SK-N-SH (cell line): ENCODE results near the gene AGR3. TPM values are rescaled to one million over a fixed set of nuclear protein-coding genes. Genes with fewer than 3 reads are reported as not detected.

Source experiments
- CTCF ChIA-PET: fragments of 300-600, 350-600 bp; formaldehyde crosslinking; extraction: SDS; loops from one replicate; lab custom pipeline; 2021; lab: Yijun Ruan, JAX
- POLR2A ChIA-PET: fragments of 350-600 bp; sonication (Branson Sonifier 250); formaldehyde crosslinking; extraction: SDS; loops from one replicate; lab custom pipeline; 2020; ENCODE audit warnings: antibody characterized with exemption, inconsistent platforms; lab: Yijun Ruan, JAX
- DNase-seq: peaks from one replicate; pipeline ENCODE4 v3.0.0; 2012
- H2AFZ ChIP-seq: fragments of 200-600 bp; sonication (generic); 2 replicates; pipeline ENCODE4 v1.8.1; 2016; ENCODE audit warnings: antibody characterized with exemption, mild to moderate bottlenecking, low read depth
- H3F3A ChIP-seq: fragments of 200-600 bp; sonication (generic); replicated peaks from 2 replicates; pipeline ENCODE3; 2016; ENCODE audit warnings: antibody characterized with exemption, mild to moderate bottlenecking; ENCODE audit not compliant: insufficient read depth
- H3K27ac ChIP-seq, 2 experiments: fragments of 200-500 bp in 1 of 2; fragments of 200-600 bp in 1 of 2; sonication (Bioruptor generic) in 1 of 2; sonication (generic), shearing (Covaris generic) in 1 of 2; 2 replicates each; pipeline versions ENCODE4 v1.5.1 to v1.6.1; 2014 to 2016; ENCODE audit warnings: low read depth in 2 of 2, inconsistent platforms in 1 of 2, low read length in 1 of 2, mild to moderate bottlenecking in 1 of 2, mixed read lengths in 1 of 2
- H3K27me3 ChIP-seq: fragments of 200-600 bp; sonication (generic), shearing (Covaris generic); 2 replicates; pipeline ENCODE4 v1.6.1; 2016; ENCODE audit warnings: mixed run types; ENCODE audit not compliant: insufficient read depth
- H3K36me3 ChIP-seq, 2 experiments: fragments of 200-500 bp in 1 of 2; fragments of 200-600 bp in 1 of 2; sonication (Bioruptor generic) in 1 of 2; sonication (generic) in 1 of 2; replicated peaks in 1 of 2; 2 replicates each; pipeline versions ENCODE3 to v1.5.1; 2014 to 2016; ENCODE audit warnings: low read length in 1 of 2, mild to moderate bottlenecking in 1 of 2; ENCODE audit not compliant: insufficient read depth in 2 of 2, control insufficient read depth in 1 of 2
- H3K4me1 ChIP-seq, 2 experiments: fragments of 200-500 bp in 1 of 2; fragments of 200-600 bp in 1 of 2; sonication (Bioruptor generic) in 1 of 2; sonication (generic), shearing (Covaris generic) in 1 of 2; 2 replicates each; pipeline versions ENCODE4 v1.5.1 to v1.6.1; 2014 to 2016; ENCODE audit warnings: low read depth in 1 of 2, low read length in 1 of 2, mixed run types in 1 of 2; ENCODE audit not compliant: insufficient read depth in 2 of 2, control insufficient read depth in 1 of 2
- H3K4me2 ChIP-seq: fragments of 200-600 bp; sonication (generic), shearing (Covaris generic); 2 replicates; pipeline ENCODE4 v1.6.1; 2017; ENCODE audit warnings: mixed run types
- H3K4me3 ChIP-seq, 2 experiments: fragments of 200-500 bp in 1 of 2; fragments of 200-600 bp in 1 of 2; sonication (Bioruptor generic) in 1 of 2; sonication (generic), shearing (Covaris generic) in 1 of 2; 2 replicates each; pipeline versions ENCODE4 v1.5.1 to v1.8.1; 2014 to 2016; ENCODE audit warnings: low read depth in 2 of 2, inconsistent platforms in 1 of 2, low read length in 1 of 2, mild to moderate bottlenecking in 1 of 2, mixed read lengths in 1 of 2, moderate library complexity in 1 of 2
- H3K79me2 ChIP-seq: fragments of 200-600 bp; sonication (generic); 2 replicates; pipeline ENCODE4 v1.8.1; 2017; ENCODE audit warnings: mild to moderate bottlenecking; ENCODE audit not compliant: insufficient read depth
- H3K9ac ChIP-seq: fragments of 200-600 bp; sonication (generic); 2 replicates; pipeline ENCODE4 v1.6.1; 2017; ENCODE audit warnings: mixed run types
- H3K9me2 ChIP-seq: fragments of 200-600 bp; sonication (generic); 2 replicates; pipeline ENCODE4 v1.6.1; 2017; ENCODE audit warnings: mixed run types
- H3K9me3 ChIP-seq: fragments of 200-600 bp; sonication (generic); 2 replicates; pipeline ENCODE4 v1.6.1; 2017; ENCODE audit warnings: mixed run types, mild to moderate bottlenecking, moderate library complexity
- H4K20me1 ChIP-seq: fragments of 200-600 bp; sonication (generic); 2 replicates; pipeline ENCODE4 v1.6.1; 2017; ENCODE audit warnings: mild to moderate bottlenecking, mixed run types; ENCODE audit not compliant: insufficient read depth
- EZH2phosphoT487 ChIP-seq: fragments of 200-600 bp; sonication (generic); IDR thresholded peaks from 2 replicates; pipeline ENCODE4 v1.6.1; 2017; ENCODE audit warnings: low read depth, mixed run types, mild to moderate bottlenecking, antibody characterized with exemption, moderate library complexity, borderline replicate concordance
- FOXJ3 ChIP-seq: sonication (generic); formaldehyde crosslinking; IDR thresholded peaks from 2 replicates; pipeline ENCODE4 v1.5.1; 2020; ENCODE audit warnings: mild to moderate bottlenecking, missing genetic modification reagents
- FOXM1 ChIP-seq: IDR thresholded peaks from 2 replicates; pipeline ENCODE4 v1.4.0; 2012; ENCODE audit warnings: low read depth, mild to moderate bottlenecking
- MEF2A ChIP-seq: IDR thresholded peaks from 2 replicates; pipeline ENCODE4 v1.4.0; 2012; ENCODE audit warnings: low read depth, borderline replicate concordance
- NRF1 ChIP-seq: IDR thresholded peaks from 2 replicates; pipeline ENCODE4 v1.6.1; 2012; ENCODE audit warnings: low read depth, mild to moderate bottlenecking, low read length
- RAD21 ChIP-seq: IDR thresholded peaks from 2 replicates; pipeline ENCODE4 v1.6.1; 2012; ENCODE audit warnings: mild to moderate bottlenecking, low read length
- RCOR1 ChIP-seq: fragments of 150-350 bp; IDR thresholded peaks from 2 replicates; pipeline ENCODE4 v1.6.1; 2017; ENCODE audit warnings: antibody characterized with exemption, low read length
- SIN3A ChIP-seq: IDR thresholded peaks from 2 replicates; pipeline ENCODE4 v1.6.1; 2012; ENCODE audit warnings: low read depth, mild to moderate bottlenecking, low read length, moderate library complexity, borderline replicate concordance
- TCF12 ChIP-seq: IDR thresholded peaks from 2 replicates; pipeline ENCODE4 v1.4.0; 2012
- TEAD4 ChIP-seq: IDR thresholded peaks from 2 replicates; pipeline ENCODE4 v1.4.0; 2012; ENCODE audit warnings: mild to moderate bottlenecking, borderline replicate concordance; ENCODE audit not compliant: insufficient read depth
- YY1 ChIP-seq: IDR thresholded peaks from 2 replicates; pipeline ENCODE4 v1.4.0; 2012; ENCODE audit warnings: low read depth, mild to moderate bottlenecking
- WGBS: methylation state at CpG from one replicate; pipeline ENCODE4 v1.1.6; 2017; ENCODE audit warnings: low lambda C conversion rate; 5-methylcytosine and 5-hydroxymethylcytosine counted together
- polyA plus RNA-seq, 3 experiments: library from polyadenylated mRNA; depleted of rRNA; stranded (reverse); fragments of >200 nt; gene quantifications; 2 replicates each; pipeline ENCODE4 v1.2.3, GENCODE V29; 2012
- TF ChIP-seq, protein P1 (sequence below): IDR thresholded peaks from 2 replicates; pipeline ENCODE4 v1.6.1; 2012; ENCODE audit warnings: mild to moderate bottlenecking, low read depth, low read length, moderate library complexity
- TF ChIP-seq, protein P2 (sequence below): IDR thresholded peaks from 2 replicates; pipeline ENCODE4; 2012

AGR3 gene
- polyA plus RNA-seq, 1 of the 3 experiments (the other 2 are of a cell fraction), result not detected

DNA sequence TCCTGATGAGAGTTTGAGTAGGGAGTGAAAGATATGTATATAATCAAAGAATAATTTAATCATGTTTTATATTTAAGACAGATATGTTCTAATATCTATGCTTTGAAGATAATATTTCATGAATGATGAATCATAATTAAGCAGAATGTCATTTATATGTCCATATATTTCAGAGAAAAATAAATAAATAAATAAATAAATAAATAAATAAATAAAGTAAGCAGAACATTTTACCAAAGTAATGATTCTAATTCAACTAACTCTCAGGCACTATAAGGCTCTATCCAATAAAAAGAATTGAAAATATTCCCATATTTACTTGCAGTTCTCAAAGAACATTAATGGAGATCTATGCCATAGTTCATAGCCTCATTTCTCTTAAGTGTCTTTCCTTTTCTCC is 36.0 kb downstream of the AGR3 start:
- peaks cover 0 to 4% of the 10 kb centered on the region in 2 experiments; a peak in 1 of 4 replicates for H3K4me1 ChIP-seq
- no peaks in the 10 kb centered on the region for H3K9me2 ChIP-seq
- H4K20me1 ChIP-seq, result no peaks in the 10 kb centered on the region
- no peak for DNase-seq
- H3K9me3 ChIP-seq, result no peaks in the 10 kb centered on the region
- H3K36me3 ChIP-seq, result no peaks in the 10 kb centered on the region
- H3K4me3 ChIP-seq, result no peak overlapping the region
- no peak for TF ChIP-seq RCOR1
- TF ChIP-seq MEF2A, result no peak
- no peak for TF ChIP-seq FOXM1
- no peak for TF ChIP-seq SIN3A
- no peak overlapping the region for H3K4me2 ChIP-seq
- H3F3A ChIP-seq, result no peaks in the 10 kb centered on the region
- no peak overlapping the region for H3K9ac ChIP-seq
- H3K79me2 ChIP-seq, result no peaks in the 10 kb centered on the region
- 0 out of 2 replicates have a peak, but pooled peaks cover 11% of the 10 kb centered on the region for H3K27me3 ChIP-seq
- ChIA-PET CTCF (interaction anchor here (1.7 kb wide), 1 partner anchor 72 kb away, joined by 3 read pairs; no protein-coding TSS in a partner anchor), POLR2A (no interaction called here)
- H3K27ac ChIP-seq, result no peak overlapping the region
- no peak overlapping the region for H2AFZ ChIP-seq

DNA sequence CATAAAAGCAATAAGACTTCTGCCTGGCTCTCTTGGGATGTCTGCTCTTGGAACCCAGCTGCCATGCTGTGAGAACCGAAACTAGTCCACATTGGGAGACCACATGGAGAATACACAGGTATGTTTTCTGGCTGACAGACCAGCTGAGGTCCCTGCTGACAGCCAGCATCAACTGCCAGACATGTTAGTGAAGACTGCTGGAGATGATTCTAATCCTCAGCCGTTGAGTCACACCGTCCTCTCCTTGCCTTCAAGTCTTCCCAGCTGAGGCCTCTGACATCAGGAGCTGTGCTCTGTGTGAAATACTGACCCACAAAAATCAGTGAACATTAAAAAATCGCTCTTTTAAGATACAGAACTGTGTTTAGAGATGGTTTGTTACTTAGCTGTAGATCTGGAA is 40.1 kb downstream of the AGR3 start:
- H3K9me2 ChIP-seq, result no peaks in the 10 kb centered on the region
- no peak overlapping the region for H3K4me3 ChIP-seq
- CTCF ChIA-PET, result interaction anchor here (1.0 to 1.2 kb wide), 2 partner anchors 41 to 56 kb away, joined by 3 to 4 read pairs; no protein-coding TSS in a partner anchor
- H2AFZ ChIP-seq, result 0 out of 2 replicates have a peak overlapping the region, but pooled peaks have one; percentile 14
- no peaks in the 10 kb centered on the region for H3F3A ChIP-seq
- H3K9me3 ChIP-seq, result no peaks in the 10 kb centered on the region
- H3K9ac ChIP-seq, result no peak overlapping the region
- H3K27me3 ChIP-seq, result no peaks in the 10 kb centered on the region
- H3K4me1 ChIP-seq, result no peaks in the 10 kb centered on the region; a peak in 1 of 4 replicates
- no peaks in the 10 kb centered on the region for H4K20me1 ChIP-seq
- no peaks in the 10 kb centered on the region for H3K36me3 ChIP-seq
- no peak for TF ChIP-seq EZH2phosphoT487
- TF ChIP-seq NRF1, result no peak
- no peak for TF ChIP-seq RCOR1
- no peak for TF ChIP-seq YY1
- TF ChIP-seq FOXJ3 (CRISPR knock-in tag), result no peak
- TF ChIP-seq, protein P1, sequence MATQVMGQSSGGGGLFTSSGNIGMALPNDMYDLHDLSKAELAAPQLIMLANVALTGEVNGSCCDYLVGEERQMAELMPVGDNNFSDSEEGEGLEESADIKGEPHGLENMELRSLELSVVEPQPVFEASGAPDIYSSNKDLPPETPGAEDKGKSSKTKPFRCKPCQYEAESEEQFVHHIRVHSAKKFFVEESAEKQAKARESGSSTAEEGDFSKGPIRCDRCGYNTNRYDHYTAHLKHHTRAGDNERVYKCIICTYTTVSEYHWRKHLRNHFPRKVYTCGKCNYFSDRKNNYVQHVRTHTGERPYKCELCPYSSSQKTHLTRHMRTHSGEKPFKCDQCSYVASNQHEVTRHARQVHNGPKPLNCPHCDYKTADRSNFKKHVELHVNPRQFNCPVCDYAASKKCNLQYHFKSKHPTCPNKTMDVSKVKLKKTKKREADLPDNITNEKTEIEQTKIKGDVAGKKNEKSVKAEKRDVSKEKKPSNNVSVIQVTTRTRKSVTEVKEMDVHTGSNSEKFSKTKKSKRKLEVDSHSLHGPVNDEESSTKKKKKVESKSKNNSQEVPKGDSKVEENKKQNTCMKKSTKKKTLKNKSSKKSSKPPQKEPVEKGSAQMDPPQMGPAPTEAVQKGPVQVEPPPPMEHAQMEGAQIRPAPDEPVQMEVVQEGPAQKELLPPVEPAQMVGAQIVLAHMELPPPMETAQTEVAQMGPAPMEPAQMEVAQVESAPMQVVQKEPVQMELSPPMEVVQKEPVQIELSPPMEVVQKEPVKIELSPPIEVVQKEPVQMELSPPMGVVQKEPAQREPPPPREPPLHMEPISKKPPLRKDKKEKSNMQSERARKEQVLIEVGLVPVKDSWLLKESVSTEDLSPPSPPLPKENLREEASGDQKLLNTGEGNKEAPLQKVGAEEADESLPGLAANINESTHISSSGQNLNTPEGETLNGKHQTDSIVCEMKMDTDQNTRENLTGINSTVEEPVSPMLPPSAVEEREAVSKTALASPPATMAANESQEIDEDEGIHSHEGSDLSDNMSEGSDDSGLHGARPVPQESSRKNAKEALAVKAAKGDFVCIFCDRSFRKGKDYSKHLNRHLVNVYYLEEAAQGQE, result no peak
- TF ChIP-seq, protein P2, sequence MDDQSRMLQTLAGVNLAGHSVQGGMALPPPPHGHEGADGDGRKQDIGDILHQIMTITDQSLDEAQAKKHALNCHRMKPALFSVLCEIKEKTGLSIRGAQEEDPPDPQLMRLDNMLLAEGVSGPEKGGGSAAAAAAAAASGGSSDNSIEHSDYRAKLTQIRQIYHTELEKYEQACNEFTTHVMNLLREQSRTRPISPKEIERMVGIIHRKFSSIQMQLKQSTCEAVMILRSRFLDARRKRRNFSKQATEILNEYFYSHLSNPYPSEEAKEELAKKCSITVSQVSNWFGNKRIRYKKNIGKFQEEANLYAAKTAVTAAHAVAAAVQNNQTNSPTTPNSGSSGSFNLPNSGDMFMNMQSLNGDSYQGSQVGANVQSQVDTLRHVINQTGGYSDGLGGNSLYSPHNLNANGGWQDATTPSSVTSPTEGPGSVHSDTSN, result no peak
- TF ChIP-seq TEAD4, result no peak
- no peak for TF ChIP-seq RAD21
- no peak for TF ChIP-seq TCF12
- H3K4me2 ChIP-seq, result no peak overlapping the region
- H3K27ac ChIP-seq, result no peak overlapping the region
- POLR2A ChIA-PET, result no interaction called here
- no peaks in the 10 kb centered on the region for H3K79me2 ChIP-seq
- WGBS, result 7% methylated on average over 4 of the region's 4 CpGs
- no peak for DNase-seq
